HFF-Myc (cell line): ENCODE data around the gene STON1.

ENCODE experiments used
- DNase-seq: peaks from one replicate; pipeline ENCODE4 v3.0.0-alpha.2; 2011; ENCODE audit warnings: low read depth; ENCODE audit errors: extremely low read depth
- H3K4me3 ChIP-seq: replicated peaks from 2 replicates; pipeline ENCODE4 v1.5.1; 2011; ENCODE audit warnings: low read depth, mild to moderate bottlenecking, control low read depth, low read length
- CTCF ChIP-seq: IDR thresholded peaks from 2 replicates; pipeline ENCODE4 v1.5.1; 2012; ENCODE audit warnings: mild to moderate bottlenecking, low read depth, low read length, control low read depth; ENCODE audit errors: missing control alignments

Gene STON1

GRCh38 chr2:48626047-48626446 is 96.1 kb downstream of the STON1 start:
- no peak for TF ChIP-seq CTCF
- no peak overlapping the region for H3K4me3 ChIP-seq

GRCh38 chr2:48633143-48633542 is 103.2 kb downstream of the STON1 start:
- no peak for TF ChIP-seq CTCF
- DNase-seq = no peak
- no peak overlapping the region for H3K4me3 ChIP-seq

More at GRCh38 chr2:48626047-48626446, 96.1 kb downstream of the STON1 start:
- DNase-seq = no peak

- no peak overlapping the region for H3K4me3 ChIP-seq
- DNase-seq = no peak
- no peak for TF ChIP-seq CTCF
These were observed 105.8 kb downstream of the STON1 start for GRCh38 chr2:48635786-48636185.

GRCh38 chr2:48638261-48638660 is 108.3 kb downstream of the STON1 start:
- no peak for DNase-seq
- no peak overlapping the region for H3K4me3 ChIP-seq
- no peak for TF ChIP-seq CTCF
